ENCODE data around the gene ARHGAP27. TPM values are rescaled to one million over a fixed set of nuclear protein-coding genes. Genes with fewer than 3 reads are reported as not detected.

Gene ARHGAP27
- total and polyA plus RNA-seq, 9 of the 15 experiments (the other 6 are each of a cell fraction or from before 2014, with no cell fraction given) = 0.04 to 4.6 (median 2.1) TPM

DNA sequence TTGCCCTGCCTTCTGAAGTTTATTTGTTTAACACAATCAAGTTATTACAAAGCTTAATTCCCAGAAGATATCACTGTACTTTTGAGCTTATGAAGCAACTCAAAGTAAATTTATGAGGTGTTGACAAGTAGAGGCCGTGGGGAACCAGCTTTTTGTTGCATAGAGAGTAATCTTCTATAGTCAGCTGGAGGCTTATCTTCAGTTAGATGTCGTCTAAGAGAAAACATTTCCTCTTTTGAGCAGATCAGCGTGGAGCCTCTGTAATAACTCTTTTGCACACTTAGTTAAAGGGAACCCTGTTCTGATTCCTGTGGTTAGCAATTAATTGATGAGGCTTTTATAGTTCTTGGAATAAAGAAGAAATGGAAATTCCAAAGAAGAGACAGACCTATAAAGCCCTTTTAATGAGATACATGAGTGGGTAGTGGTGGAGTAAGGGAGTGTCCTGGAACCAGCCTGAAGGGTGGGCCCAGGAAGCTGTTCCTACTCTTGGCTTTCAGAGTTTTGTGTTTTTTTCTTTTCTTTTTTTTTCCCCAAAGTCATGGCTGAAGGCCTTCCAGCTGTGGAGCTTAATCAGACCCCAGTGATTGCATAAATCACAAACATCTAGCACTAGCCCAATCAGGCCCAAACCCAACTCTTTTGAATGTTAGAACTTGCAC lies 87.0 kb downstream of the ARHGAP27 start (continued):
- TF ChIP-seq TBP (optimal IDR thresholded peaks at IDR 0.05; ENCODE audit: low read depth, low read length) (no peak), ESRRB (CRISPR knock-in tag; IDR thresholded peaks at IDR 0.05; ENCODE audit: borderline replicate concordance) (no peak), NR2C1 (IDR thresholded peaks at IDR 0.05) (peak; percentile 58), NR2C1 (tag; IDR thresholded peaks at IDR 0.05) (0 out of 2 replicates have a peak, but pooled peaks have one; percentile 31), TCF7 (IDR thresholded peaks at IDR 0.05; ENCODE audit: borderline replicate concordance) (peak; percentile 87; the same call in 1 of the 2 replicates), EZH2 (IDR thresholded peaks at IDR 0.05; ENCODE audit: borderline replicate concordance, low read depth, low read length) (peak; percentile 45; the same call in 1 of the 2 replicates), ZNF140 (CRISPR knock-in tag; IDR thresholded peaks at IDR 0.05) (no peak), RBM14 (IDR thresholded peaks at IDR 0.05; ENCODE audit: borderline replicate concordance, insufficient read depth, low read depth, low read length) (no peak), L3MBTL2 (IDR thresholded peaks at IDR 0.05) (peak; percentile 45), NR2C2 (CRISPR knock-in tag; IDR thresholded peaks at IDR 0.05) (no peak), NR2C2 (tag; IDR thresholded peaks at IDR 0.05) (peak; percentile 31; the same call in 1 of the 2 replicates)
- TF ChIP-seq, protein P1, sequence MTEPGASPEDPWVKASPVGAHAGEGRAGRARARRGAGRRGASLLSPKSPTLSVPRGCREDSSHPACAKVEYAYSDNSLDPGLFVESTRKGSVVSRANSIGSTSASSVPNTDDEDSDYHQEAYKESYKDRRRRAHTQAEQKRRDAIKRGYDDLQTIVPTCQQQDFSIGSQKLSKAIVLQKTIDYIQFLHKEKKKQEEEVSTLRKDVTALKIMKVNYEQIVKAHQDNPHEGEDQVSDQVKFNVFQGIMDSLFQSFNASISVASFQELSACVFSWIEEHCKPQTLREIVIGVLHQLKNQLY (CRISPR knock-in tag; conservative IDR thresholded peaks at IDR 0.05) = no peak
- TF ChIP-seq, protein P2, sequence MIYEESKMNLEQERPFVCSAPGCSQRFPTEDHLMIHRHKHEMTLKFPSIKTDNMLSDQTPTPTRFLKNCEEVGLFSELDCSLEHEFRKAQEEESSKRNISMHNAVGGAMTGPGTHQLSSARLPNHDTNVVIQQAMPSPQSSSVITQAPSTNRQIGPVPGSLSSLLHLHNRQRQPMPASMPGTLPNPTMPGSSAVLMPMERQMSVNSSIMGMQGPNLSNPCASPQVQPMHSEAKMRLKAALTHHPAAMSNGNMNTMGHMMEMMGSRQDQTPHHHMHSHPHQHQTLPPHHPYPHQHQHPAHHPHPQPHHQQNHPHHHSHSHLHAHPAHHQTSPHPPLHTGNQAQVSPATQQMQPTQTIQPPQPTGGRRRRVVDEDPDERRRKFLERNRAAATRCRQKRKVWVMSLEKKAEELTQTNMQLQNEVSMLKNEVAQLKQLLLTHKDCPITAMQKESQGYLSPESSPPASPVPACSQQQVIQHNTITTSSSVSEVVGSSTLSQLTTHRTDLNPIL (CRISPR knock-in tag; IDR thresholded peaks at IDR 0.05) = peak; percentile 69; the same call in 1 of the 2 replicates
- TF ChIP-seq, protein P3, sequence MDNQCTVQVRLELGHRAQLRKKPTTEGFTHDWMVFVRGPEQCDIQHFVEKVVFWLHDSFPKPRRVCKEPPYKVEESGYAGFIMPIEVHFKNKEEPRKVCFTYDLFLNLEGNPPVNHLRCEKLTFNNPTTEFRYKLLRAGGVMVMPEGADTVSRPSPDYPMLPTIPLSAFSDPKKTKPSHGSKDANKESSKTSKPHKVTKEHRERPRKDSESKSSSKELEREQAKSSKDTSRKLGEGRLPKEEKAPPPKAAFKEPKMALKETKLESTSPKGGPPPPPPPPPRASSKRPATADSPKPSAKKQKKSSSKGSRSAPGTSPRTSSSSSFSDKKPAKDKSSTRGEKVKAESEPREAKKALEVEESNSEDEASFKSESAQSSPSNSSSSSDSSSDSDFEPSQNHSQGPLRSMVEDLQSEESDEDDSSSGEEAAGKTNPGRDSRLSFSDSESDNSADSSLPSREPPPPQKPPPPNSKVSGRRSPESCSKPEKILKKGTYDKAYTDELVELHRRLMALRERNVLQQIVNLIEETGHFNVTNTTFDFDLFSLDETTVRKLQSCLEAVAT (IDR thresholded peaks at IDR 0.05) = peak in 1 of 2 experiments; percentile 61; a peak in 2 of 4 replicates
- TF ChIP-seq, protein P4, sequence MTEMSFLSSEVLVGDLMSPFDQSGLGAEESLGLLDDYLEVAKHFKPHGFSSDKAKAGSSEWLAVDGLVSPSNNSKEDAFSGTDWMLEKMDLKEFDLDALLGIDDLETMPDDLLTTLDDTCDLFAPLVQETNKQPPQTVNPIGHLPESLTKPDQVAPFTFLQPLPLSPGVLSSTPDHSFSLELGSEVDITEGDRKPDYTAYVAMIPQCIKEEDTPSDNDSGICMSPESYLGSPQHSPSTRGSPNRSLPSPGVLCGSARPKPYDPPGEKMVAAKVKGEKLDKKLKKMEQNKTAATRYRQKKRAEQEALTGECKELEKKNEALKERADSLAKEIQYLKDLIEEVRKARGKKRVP (CRISPR knock-in tag; IDR thresholded peaks at IDR 0.05) = peak; percentile 80
- TF ChIP-seq, protein P5, sequence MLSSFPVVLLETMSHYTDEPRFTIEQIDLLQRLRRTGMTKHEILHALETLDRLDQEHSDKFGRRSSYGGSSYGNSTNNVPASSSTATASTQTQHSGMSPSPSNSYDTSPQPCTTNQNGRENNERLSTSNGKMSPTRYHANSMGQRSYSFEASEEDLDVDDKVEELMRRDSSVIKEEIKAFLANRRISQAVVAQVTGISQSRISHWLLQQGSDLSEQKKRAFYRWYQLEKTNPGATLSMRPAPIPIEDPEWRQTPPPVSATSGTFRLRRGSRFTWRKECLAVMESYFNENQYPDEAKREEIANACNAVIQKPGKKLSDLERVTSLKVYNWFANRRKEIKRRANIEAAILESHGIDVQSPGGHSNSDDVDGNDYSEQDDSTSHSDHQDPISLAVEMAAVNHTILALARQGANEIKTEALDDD (IDR thresholded peaks at IDR 0.05) = peak; percentile 93
- TF ChIP-seq, protein P6, sequence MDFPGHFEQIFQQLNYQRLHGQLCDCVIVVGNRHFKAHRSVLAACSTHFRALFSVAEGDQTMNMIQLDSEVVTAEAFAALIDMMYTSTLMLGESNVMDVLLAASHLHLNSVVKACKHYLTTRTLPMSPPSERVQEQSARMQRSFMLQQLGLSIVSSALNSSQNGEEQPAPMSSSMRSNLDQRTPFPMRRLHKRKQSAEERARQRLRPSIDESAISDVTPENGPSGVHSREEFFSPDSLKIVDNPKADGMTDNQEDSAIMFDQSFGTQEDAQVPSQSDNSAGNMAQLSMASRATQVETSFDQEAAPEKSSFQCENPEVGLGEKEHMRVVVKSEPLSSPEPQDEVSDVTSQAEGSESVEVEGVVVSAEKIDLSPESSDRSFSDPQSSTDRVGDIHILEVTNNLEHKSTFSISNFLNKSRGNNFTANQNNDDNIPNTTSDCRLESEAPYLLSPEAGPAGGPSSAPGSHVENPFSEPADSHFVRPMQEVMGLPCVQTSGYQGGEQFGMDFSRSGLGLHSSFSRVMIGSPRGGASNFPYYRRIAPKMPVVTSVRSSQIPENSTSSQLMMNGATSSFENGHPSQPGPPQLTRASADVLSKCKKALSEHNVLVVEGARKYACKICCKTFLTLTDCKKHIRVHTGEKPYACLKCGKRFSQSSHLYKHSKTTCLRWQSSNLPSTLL (IDR thresholded peaks at IDR 0.05) = no peak
